C4-2B (cell line): ENCODE measurements around the gene SLC38A3.

Source experiments
- H3K27ac ChIP-seq: fragments of 450-650 bp; 2 replicates; pipeline ENCODE4 v1.5.1; 2017
- CTCF ChIP-seq: fragments of 450-650 bp; conservative IDR thresholded peaks from 2 replicates; pipeline ENCODE4 v1.5.1; 2017; ENCODE audit warnings: mild to moderate bottlenecking
- ZFX ChIP-seq: fragments of 450-650 bp; IDR thresholded peaks from 2 replicates; pipeline ENCODE4 v1.6.1; 2017

SLC38A3 gene

DNA sequence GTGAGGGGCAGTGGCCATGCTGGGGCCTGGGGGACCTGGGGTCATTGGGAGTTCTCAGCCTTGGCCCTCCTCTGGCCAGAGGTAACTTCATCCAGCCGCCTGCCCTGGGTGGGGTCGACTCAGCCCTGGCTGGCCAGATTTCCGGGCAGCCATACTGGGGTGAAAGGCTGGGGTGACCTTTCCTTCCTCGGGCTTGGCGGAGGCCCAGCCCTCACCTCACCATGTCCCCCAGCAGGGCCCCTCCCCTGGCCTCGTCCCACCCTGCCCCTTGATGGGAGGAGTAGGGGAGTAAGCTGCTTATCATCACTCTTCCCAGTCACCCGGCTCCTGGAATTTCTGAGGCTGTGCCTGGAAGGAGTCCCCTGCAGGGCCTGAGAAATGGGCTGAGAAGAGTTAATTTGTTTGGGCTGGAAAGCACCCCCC, 44.5 kb upstream of the SLC38A3 start:
- no peak overlapping the region for H3K27ac ChIP-seq
- no peak for TF ChIP-seq ZFX
- no peak for TF ChIP-seq CTCF

DNA sequence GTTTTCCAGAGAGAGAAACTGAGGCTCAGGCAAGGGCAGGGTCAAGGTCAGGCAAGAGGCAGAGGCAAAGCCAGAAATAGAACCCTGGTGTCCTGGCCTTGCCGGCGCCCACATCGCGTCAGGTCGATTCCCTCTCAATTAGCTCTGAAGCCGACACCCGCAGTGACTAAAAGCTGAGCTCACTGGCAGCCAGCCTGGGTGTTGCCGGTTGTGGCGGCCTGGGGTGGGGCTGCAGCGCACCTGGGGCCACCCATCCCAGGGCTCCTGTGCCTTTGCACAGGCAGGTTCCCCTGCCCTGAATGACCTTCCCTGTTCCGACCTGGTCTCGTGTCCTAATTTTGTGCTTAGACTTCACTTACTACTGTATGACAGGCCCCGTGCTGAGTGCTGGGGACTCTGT, 43.8 kb upstream of the SLC38A3 start:
- H3K27ac ChIP-seq: no peak overlapping the region

DNA sequence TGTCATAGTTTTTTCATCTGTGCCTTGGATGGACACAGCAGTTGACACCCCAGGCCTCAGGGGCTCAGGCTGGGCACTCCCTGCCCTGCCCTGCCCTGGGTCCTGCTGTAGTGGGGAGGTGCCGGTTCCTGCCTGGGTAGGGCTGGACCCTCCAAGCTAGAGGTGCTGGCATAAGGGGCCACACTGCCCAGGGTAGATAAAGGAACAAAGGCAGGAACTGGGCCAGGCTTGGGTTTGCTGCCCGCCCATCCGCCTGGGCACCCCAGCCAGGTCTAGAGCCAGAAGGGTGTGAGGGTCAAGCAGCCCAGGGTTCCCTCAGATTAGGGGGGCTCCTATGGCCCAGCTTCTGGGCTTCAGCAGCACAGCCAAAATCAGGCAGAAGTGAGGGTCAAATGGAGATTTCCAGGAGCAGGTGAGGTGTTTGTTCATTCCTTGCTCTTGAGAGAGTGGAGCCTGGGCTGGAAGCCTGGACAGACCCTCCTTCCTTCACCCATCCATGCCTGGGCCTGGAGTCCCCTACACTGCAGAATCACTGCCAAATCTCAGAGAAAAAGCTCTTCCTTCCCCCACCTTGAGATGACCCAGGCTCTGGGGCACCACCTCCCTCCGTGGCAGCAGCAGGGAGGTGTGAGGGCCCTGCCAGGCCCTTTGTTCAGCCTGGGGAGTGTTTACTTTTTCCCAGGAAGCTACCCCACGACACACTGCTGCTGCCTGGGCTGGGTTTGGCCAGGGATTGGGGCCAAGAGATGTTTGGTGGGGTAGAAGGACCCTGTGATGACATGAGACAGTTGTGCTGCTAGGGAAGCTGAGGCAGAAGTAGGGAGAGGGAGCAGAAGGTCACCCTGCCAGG, 42.8 kb upstream of the SLC38A3 start:
- peak overlapping the region; percentile 1; the same call in 1 of the 2 replicates for H3K27ac ChIP-seq
- no peak for TF ChIP-seq CTCF
- no peak for TF ChIP-seq ZFX

More for the DNA sequence above, 43.8 kb upstream of the SLC38A3 start:
- TF ChIP-seq CTCF (no peak), ZFX (no peak)

- TF ChIP-seq ZFX (no peak; the same call in 1 of the 2 replicates), CTCF (no peak)
- H3K27ac ChIP-seq: peak overlapping the region; percentile 83
Observed at GRCh38 chr3:50163572-50164455, 41.3 kb upstream of the SLC38A3 start.

DNA sequence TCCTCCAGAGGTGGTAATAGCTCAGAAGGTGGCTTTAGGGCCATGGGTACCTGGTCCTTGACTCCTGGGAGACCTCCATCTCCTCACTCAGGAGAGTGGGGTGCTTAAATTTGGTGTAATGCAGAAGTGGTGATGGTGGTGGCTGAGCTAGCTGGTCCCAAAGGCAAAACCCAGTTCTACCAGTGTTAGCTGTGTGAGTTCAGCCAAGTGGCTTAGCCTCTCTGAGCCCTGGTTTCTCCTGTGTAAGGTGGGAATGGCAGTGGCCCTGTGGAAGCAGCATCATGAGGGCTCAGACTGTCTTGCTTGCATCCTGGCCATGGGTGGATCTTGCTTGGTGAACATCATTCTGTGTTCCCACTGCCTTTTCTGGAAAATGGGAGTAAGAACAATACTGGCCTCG, 40.6 kb upstream of the SLC38A3 start:
- TF ChIP-seq CTCF (no peak), ZFX (no peak)
- H3K27ac ChIP-seq: peak overlapping the region; percentile 83

DNA sequence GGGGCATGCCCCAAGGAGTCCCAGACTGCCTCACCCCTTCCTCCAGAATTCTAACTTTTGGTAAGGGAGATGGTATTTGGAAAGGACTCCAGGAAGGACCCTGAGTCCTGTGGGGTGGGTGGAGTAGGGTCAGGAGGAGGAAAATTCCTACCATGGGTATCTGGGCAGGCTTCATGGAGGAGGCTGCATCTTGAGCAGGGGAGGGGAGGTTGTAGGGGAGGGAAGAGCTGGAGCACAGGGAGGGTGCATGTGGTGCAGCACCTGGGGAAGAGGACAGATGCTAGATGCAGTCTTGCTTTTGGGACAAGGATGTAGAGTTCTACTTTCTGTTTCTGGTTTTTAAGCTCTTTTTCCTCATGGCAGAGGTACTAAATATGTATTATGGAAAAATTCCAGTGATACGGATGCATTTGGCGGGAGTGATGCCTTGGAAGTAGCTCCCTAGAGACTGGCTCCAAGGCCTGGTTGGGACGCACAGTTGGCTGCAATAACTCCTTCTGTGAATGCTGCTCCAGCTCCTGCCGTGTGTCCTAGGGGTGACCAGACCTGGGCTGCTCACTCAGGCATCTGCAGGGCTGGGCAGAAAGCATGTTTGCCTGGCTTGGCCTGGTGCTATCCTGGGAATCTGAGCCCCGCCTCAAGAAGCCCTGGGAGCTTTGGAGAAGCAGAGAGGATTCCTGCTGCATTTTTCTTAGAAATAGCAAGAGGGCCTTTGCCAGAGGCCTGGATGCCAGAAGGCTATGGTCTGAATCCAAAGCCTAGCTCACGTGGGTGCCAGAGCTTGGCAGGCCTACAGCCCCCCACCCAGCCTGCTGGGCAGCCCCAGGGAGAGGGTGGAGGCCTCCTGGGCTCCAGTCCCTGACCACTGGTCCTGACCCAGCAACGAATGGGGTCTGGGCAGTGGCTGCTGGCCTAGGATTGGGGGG, 39.8 kb upstream of the SLC38A3 start:
- TF ChIP-seq ZFX: no peak
- no peak for TF ChIP-seq CTCF
- peak overlapping the region; percentile 83 for H3K27ac ChIP-seq
